ENCODE measurements around the gene CTBP2.

The CTBP2 gene

DNA sequence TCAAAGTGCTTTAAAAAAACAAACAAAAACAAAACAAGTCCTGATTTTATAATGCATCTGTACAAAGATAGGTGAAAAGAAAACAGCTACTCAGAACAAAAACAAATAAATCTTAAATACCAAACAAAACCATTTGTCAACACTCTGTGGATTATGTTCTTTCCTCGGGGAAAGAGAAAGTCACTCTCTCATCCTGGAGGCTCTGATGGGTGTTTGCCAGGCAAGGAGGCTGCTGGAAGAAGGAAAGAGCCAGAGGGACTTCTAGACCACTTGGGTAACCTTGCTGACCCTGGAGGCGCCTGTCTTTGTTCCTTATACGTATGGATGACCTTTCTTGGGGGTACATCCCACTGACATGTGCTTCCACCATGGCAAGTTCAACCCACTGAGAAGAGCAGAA lies 125.7 kb downstream of the CTBP2 start:
- no peak overlapping the region for H3K4me3 ChIP-seq (ENCODE audit: control insufficient read depth, low read depth, low read length)
- TF ChIP-seq, protein P1, sequence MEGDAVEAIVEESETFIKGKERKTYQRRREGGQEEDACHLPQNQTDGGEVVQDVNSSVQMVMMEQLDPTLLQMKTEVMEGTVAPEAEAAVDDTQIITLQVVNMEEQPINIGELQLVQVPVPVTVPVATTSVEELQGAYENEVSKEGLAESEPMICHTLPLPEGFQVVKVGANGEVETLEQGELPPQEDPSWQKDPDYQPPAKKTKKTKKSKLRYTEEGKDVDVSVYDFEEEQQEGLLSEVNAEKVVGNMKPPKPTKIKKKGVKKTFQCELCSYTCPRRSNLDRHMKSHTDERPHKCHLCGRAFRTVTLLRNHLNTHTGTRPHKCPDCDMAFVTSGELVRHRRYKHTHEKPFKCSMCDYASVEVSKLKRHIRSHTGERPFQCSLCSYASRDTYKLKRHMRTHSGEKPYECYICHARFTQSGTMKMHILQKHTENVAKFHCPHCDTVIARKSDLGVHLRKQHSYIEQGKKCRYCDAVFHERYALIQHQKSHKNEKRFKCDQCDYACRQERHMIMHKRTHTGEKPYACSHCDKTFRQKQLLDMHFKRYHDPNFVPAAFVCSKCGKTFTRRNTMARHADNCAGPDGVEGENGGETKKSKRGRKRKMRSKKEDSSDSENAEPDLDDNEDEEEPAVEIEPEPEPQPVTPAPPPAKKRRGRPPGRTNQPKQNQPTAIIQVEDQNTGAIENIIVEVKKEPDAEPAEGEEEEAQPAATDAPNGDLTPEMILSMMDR (conservative IDR thresholded peaks at IDR 0.05; ENCODE audit: control insufficient read depth, insufficient read depth, low read depth, low read length): no peak
- DNase-seq (ENCODE audit: low read depth): peak; percentile 45

DNA sequence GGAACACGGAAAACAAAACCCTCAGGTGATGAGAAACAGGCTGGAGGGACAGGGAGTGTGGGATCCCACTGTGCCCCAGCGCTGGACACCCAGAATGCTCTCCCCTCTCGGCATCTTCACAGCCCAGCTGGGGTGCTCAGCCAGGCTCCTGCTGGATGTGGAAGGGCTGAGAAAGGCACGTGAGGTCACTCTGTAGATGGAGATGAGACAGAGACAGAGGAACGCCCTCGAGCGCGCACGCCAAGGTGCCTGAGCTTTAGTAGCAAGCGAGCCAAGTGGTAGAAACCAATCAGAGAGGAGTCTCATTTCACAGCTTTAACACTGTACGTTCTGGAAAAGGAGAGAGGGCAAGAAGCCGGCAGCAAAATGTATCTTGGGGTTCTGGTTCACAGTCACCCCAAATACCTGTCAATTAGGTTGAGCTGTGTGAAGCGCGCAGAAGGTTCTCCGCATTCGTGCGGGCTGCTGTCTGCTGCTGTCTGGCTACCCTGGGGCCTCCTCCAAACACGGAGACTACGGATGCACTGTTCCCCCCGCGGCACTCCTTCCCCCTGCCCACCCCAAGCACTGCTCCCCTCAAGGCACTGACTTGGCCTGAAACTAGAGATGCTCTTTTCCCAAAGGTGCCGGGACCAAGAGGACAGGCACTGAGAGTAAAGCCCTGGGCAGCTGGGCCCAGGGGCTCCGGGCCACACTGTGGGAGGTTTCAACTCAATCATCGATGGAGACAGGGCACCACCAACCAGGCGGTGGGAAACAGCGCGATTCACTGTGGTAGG lies 127.0 kb downstream of the CTBP2 start:
- TF ChIP-seq, protein P1 (conservative IDR thresholded peaks at IDR 0.05; ENCODE audit: control insufficient read depth, insufficient read depth, low read depth, low read length): no peak
- no peak for DNase-seq (ENCODE audit: low read depth)
- no peak overlapping the region for H3K4me3 ChIP-seq (ENCODE audit: control insufficient read depth, low read depth, low read length)

DNA sequence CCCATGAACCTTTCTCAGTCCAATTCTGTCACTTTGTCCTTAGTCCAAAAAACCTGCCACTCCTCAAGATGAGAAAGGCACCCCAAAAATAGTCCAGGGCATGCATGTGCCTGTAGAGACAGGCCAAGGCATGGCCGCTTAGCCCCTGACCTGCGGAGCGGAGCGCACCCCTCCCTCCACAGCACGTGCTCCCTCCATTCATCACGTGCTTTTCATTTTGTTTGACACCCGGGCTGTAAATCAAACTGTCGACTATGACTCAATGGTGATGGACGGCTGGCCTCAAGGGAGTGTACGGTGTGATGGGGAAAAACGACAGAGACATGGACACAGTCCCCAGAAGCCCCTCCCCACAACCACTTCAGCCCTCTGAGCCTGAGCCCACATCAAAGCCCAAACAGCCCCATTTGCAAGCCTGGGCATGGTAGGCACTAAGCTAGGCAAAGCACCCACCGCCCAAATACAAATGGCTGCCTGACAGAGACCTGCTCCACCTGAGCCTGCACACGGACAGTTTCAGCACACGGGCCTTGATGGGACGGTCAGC lies 127.8 kb downstream of the CTBP2 start:
- DNase-seq (ENCODE audit: low read depth): no peak
- no peak overlapping the region for H3K4me3 ChIP-seq (ENCODE audit: control insufficient read depth, low read depth, low read length)
- TF ChIP-seq, protein P1 (conservative IDR thresholded peaks at IDR 0.05; ENCODE audit: control insufficient read depth, insufficient read depth, low read depth, low read length): no peak

DNA sequence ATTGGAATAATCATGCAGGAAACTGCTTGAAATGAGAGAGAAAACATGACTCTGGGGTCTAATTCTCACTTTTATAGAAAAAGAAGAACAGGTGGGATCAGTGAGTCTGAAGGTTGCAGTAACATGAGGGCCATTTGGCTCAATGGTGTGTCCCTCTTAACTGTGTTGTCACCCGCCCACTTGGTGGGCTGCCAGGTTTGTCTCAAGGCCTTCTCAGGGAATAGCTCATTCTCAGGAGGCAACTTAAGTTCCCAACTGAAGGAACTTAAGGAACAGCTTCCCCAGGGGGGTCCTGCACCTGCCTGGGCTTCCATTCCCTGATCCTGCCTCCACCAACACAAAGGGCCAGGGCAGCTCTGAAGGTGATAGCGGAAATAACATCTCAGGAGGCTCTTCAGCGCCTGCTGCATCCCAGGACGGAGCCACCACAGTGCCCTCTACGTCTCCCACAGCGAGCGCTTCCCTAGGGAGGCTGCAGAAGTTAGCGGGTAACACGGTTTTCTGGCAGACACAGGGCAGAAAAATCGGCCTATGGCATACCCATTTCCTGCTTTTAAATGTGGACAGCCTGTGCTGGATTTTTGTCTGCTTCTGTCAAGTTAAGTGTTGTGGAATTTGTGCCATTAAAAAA lies 129.7 kb downstream of the CTBP2 start:
- TF ChIP-seq, protein P1 (conservative IDR thresholded peaks at IDR 0.05; ENCODE audit: control insufficient read depth, insufficient read depth, low read depth, low read length): no peak
- DNase-seq (ENCODE audit: low read depth): no peak
- H3K4me3 ChIP-seq (ENCODE audit: control insufficient read depth, low read depth, low read length): no peak overlapping the region

DNA sequence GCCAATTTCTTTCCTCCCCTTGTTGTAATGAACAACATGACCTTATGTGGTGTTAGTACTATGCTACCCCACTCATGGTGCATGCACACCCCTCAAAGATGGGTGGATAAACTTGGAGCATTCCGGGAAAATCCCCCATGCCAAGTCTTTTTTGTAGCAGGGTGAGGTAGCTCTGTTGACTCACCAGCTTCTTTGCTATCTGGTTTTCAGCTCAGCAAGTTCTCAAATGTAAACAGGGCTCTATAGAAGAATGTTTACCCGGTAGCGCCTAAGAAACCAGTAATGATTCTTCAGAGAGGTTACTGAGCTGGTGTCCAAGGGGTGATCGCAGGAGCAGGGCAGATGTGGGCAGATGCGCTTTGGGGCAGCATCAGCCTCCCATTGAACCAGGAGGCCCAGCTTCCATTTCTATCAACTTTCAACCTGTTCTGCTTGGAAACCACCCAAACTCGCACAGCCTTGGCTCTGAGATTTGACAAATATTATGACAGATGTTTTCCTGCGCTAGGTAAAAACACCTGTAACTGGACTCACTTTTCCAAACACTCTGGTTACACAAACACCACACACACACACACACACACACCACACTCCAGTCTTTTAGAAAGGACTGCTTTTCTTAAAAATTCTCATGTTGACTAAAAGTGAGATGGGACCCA lies 130.7 kb downstream of the CTBP2 start:
- no peak overlapping the region for H3K4me3 ChIP-seq (ENCODE audit: control insufficient read depth, low read depth, low read length)
- TF ChIP-seq, protein P1 (conservative IDR thresholded peaks at IDR 0.05; ENCODE audit: control insufficient read depth, insufficient read depth, low read depth, low read length): no peak
- no peak for DNase-seq (ENCODE audit: low read depth)

DNA sequence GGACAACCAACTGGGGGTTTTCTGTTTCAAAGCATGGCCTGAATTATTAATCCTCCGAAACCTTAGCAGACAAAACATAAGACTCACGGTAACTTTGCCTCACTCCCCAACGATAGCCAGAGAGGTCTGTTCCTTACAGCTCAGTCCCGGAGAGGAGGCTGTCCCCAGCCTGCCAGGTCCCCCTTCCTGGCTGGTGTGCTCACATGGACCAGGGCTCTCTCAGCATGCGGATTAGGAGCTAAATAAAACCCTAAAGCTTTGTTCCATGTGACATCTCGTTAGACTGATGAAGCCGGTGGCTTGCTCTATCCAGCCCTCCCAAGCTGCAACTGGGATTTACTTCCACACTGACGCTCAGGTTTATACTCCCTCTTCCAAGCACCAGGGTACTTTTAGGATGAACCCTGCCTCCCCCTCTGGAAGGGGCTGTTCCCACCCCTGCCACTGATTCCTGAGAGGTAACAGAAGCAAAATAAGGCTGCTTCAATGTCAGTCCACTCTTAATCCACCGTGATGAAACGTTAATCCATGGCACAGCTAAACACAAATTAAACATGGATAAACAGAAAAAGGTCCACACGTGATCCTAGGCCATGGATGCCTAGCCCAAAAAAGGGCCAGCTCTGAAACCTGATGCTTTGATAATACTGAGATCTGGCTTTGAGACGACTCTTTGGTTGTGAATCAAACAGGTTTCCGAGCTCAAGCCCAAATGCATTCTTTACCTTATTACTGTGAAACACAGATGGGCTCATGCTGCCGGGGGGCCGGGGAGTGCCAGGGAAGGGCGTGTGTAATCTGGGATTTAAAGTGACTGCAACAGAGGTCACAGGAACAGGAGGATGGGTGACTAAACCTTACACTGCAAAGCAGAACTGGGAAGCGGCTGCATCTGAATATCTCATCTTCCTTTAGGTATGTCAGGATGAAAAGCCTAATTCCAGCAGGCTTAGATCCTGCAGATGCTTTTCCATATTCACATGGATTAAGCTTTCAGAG lies 132.2 kb downstream of the CTBP2 start:
- DNase-seq (ENCODE audit: low read depth): peak; percentile 46
- TF ChIP-seq, protein P1 (conservative IDR thresholded peaks at IDR 0.05; ENCODE audit: control insufficient read depth, insufficient read depth, low read depth, low read length): no peak
- H3K4me3 ChIP-seq (ENCODE audit: control insufficient read depth, low read depth, low read length): no peak overlapping the region

Measured in fibroblast of mammary gland (primary cell).